Peyer's patch (tissue), 4 donors: ENCODE results near the gene NLRC4.

Experiments
- CTCF ChIP-seq, 6 experiments: fragments of 450-650 bp in 4 of 6; fragments of 200-600 bp in 2 of 6; sonication (generic) in 1 of 6; IDR thresholded peaks; one replicate each; pipeline ENCODE4 v1.5.1; 2017 to 2019; ENCODE audit warnings: antibody characterized with exemption in 6 of 6, mild to moderate bottlenecking in 3 of 6, moderate library complexity in 1 of 6
- POLR2A ChIP-seq, 2 donors: fragments of 450-650 bp; IDR thresholded peaks; one replicate each; pipeline ENCODE4 v1.5.1; 2017; ENCODE audit warnings: antibody characterized with exemption in 2 of 2, mild to moderate bottlenecking in 2 of 2, moderate library complexity in 2 of 2

DNA sequence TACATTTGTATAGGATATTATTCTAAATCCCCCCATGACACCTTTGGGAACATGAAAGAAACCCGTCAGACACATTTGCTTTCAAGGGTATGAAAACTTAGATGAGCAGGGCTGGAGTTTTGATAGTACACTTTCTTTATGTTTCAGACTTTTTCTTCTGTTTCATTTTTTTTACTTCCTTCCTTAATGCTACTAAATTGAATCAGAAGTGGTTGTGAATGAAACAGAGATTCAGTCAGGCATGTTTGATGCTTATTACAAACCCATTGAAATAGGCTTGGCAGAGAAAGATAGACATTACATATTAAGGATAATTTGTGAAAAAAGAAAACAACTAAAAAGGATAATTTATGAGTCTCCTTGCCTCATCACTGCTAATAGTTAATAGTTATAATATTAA, 72.3 kb downstream of the NLRC4 start:
- TF ChIP-seq CTCF (IDR thresholded peaks at IDR 0.05) (no peak), POLR2A (IDR thresholded peaks at IDR 0.05) (no peak)
